ENCODE data around the gene AMD1.

DNA sequence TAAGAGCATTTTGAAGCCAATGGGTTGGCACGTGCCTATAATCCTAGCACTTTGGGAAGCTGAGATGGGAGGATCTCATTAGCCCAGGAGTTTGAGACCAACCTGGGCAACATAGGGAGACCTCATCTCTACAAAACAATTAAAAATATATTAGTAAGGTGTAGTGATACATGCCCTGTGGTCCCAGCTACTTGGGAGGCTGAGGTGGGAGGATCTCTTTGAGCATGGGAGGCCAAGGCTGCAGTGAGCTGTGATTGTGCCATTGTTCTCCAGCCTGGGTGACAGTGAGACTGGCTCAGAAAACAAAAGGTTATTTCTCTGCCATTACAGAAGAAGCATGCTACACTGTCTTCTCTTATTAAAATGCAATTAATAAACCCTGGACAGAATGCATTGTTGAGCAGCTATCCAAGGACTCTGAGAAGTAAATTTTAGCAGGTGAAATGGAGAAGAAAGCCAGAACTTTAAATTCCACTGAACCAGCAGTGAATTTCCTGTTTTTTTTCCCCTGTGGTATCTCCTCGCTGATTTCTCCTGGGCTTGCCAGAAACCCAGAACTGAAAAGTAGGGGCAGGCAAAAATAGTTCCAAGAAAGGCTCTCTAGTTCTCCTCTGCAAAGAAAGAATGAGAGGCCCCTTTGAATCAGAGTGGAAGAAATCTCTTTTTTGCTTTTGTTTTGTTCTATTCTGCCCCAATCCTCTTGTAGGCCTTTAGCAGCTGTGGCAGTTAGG is 8.4 kb downstream of the AMD1 start:
- TF ChIP-seq, protein P1, sequence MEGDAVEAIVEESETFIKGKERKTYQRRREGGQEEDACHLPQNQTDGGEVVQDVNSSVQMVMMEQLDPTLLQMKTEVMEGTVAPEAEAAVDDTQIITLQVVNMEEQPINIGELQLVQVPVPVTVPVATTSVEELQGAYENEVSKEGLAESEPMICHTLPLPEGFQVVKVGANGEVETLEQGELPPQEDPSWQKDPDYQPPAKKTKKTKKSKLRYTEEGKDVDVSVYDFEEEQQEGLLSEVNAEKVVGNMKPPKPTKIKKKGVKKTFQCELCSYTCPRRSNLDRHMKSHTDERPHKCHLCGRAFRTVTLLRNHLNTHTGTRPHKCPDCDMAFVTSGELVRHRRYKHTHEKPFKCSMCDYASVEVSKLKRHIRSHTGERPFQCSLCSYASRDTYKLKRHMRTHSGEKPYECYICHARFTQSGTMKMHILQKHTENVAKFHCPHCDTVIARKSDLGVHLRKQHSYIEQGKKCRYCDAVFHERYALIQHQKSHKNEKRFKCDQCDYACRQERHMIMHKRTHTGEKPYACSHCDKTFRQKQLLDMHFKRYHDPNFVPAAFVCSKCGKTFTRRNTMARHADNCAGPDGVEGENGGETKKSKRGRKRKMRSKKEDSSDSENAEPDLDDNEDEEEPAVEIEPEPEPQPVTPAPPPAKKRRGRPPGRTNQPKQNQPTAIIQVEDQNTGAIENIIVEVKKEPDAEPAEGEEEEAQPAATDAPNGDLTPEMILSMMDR (conservative IDR thresholded peaks at IDR 0.05 in 1 of 2, IDR thresholded peaks at IDR 0.05 in 1 of 2; ENCODE audit: low read depth in 1 of 2, low read length in 2 of 2) = no peak
- TF ChIP-seq EZH2 (IDR thresholded peaks at IDR 0.05; ENCODE audit: low read length, missing control alignments) = no peak
